ENCODE measurements around the gene RACK1. TPM values are rescaled to one million over a fixed set of nuclear protein-coding genes. Genes with fewer than 3 reads are reported as not detected.
A peak's percentile ranks its signal among the peaks of the same experiment; 100 is the strongest.

Gene RACK1
- total and polyA plus RNA-seq, 2 experiments from 2014 or later, result 2,372 to 4,798 TPM

DNA sequence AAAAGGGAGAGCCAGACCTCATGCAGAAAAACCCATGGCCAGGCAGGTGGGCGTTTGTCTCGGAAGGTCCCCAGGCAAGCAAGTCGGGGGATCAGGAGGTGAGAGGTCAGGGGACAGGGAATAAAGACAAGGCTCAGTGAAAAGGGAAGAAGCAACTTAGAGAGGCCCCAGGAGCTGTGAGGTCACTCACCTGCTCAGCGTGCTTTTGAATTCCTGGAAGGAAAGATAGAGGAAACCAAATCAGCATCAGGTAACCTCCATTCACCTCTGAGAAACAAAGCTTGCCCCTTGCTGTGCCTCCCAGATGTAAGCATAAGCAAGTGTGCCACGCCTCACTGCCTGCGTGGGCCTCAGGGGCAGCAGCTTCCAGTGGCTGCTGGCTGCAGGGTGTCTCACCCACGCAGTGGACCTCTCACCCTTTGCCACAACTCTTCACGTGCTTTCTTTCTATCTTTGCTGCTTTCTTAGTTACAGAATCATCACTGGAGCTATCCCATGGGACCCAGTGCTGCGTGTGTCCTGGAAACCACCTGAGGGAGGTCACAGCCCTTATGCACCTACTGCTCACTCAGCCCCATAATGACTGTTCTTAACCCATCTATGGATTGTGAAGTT lies 44.7 kb downstream of the RACK1 start:
- Histone ChIP-seq H3K79me2 (replicated peaks; ENCODE audit: insufficient read depth) (no peaks in the 10 kb centered on the region), H3K9me2 (ENCODE audit: insufficient read depth) (no peaks in the 10 kb centered on the region), H4K20me1 (replicated peaks; ENCODE audit: insufficient read depth) (no peaks in the 10 kb centered on the region; the same call in 1 of the 2 replicates), H3K27me3 (ENCODE audit: insufficient read depth) (peaks cover 83% of the 10 kb centered on the region), H3K36me3 (ENCODE audit: insufficient read depth) (no peaks in the 10 kb centered on the region), H3F3A (replicated peaks; ENCODE audit: low read depth) (peaks cover 10% of the 10 kb centered on the region), H3K4me1 (ENCODE audit: insufficient read depth) (peaks cover 43% of the 10 kb centered on the region), H3K4me2 (peak overlapping the region; percentile 65; the same call in 1 of the 2 replicates), H2AFZ (no peak overlapping the region), H3K27ac (ENCODE audit: low read depth) (no peak overlapping the region), H3K4me3 (no peak overlapping the region)
- DNase-seq (ENCODE audit: low spot score) (peak; percentile 58), ATAC-seq (peak; percentile 60)
- Mint-ChIP-seq H3K36me3 (ENCODE audit: low read depth) (no peaks in the 10 kb centered on the region), H3K4me3 (peak overlapping the region; percentile 22; the same call in 1 of the 3 replicates), H3K9me3 (no peaks in the 10 kb centered on the region; the same call in 2 of the 3 replicates), H3K4me1 (peaks cover 45% of the 10 kb centered on the region), H3K27ac (no peak overlapping the region), H3K27me3 (ENCODE audit: insufficient read depth, low read depth, poor library complexity) (peaks cover 59% of the 10 kb centered on the region)
- TF ChIP-seq CREB1 (CRISPR knock-in tag; IDR thresholded peaks at IDR 0.05; ENCODE audit: low read depth), result peak; percentile 37; the same call in 1 of the 2 replicates
- no peak for TF ChIP-seq EZH2 (IDR thresholded peaks at IDR 0.05; ENCODE audit: low read depth, unreplicated experiment)

GRCh38 chr5:181198106-181198685 lies 45.5 kb downstream of the RACK1 start:
- Histone ChIP-seq H2AFZ (no peak overlapping the region), H3K9me2 (ENCODE audit: insufficient read depth) (no peaks in the 10 kb centered on the region), H3K27ac (ENCODE audit: low read depth) (no peak overlapping the region), H3K4me3 (peak overlapping the region; percentile 27; the same call in 1 of the 2 replicates), H3K27me3 (ENCODE audit: insufficient read depth) (peaks cover 83% of the 10 kb centered on the region), H3F3A (replicated peaks; ENCODE audit: low read depth) (peaks cover 10% of the 10 kb centered on the region), H3K4me2 (peak overlapping the region; percentile 65; the same call in 1 of the 2 replicates), H3K36me3 (ENCODE audit: insufficient read depth) (no peaks in the 10 kb centered on the region), H3K4me1 (ENCODE audit: insufficient read depth) (peaks cover 37% of the 10 kb centered on the region), H4K20me1 (replicated peaks; ENCODE audit: insufficient read depth) (no peaks in the 10 kb centered on the region; the same call in 1 of the 2 replicates), H3K79me2 (replicated peaks; ENCODE audit: insufficient read depth) (no peaks in the 10 kb centered on the region)
- no peak for ATAC-seq
- Mint-ChIP-seq H3K36me3 (ENCODE audit: low read depth) (no peaks in the 10 kb centered on the region), H3K9me3 (no peaks in the 10 kb centered on the region; the same call in 2 of the 3 replicates), H3K27me3 (ENCODE audit: insufficient read depth, low read depth, poor library complexity) (peaks cover 51% of the 10 kb centered on the region), H3K27ac (no peak overlapping the region), H3K4me1 (peaks cover 41% of the 10 kb centered on the region), H3K4me3 (peak overlapping the region; percentile 22; the same call in 1 of the 3 replicates)
- TF ChIP-seq CREB1 (CRISPR knock-in tag; IDR thresholded peaks at IDR 0.05; ENCODE audit: low read depth) (no peak), EZH2 (IDR thresholded peaks at IDR 0.05; ENCODE audit: low read depth, unreplicated experiment) (no peak)
- DNase-seq (ENCODE audit: low spot score), result no peak

DNA sequence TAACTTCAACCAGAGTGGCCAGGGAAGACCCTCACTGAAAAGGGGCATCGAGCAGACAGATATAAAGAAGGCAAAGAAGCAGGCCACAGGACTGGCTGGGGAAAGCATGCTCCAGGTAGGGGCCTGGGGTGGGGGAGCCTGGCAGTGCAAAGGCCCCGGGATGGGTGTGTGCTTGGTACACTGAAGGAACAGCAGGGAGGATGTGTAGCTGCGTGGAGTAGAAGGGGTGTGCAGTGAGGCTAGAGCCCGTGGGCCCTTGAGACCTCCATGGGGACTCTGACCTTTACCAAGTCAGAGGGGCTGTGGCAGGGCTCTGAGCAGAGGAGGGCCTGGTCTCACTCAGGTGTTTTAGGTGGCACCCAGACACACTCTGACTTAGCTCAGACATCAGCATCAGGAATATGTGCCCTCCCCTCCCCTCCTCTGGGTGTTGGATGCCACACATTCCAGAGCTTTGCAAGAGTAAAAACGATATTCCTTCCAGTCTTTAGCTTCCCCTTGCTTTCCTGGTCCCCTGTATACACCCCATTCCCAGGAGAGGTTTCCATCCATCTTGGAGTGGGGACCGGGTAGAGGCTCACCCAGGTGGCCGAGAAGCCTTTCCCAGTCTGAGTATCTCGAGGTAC lies 46.3 kb downstream of the RACK1 start:
- peaks cover 44% of the 10 kb centered on the region for H3K4me1 Mint-ChIP-seq
- H2AFZ ChIP-seq, result no peak overlapping the region
- no peaks in the 10 kb centered on the region; the same call in 1 of the 2 replicates for H4K20me1 ChIP-seq (replicated peaks; ENCODE audit: insufficient read depth)
- peak overlapping the region; percentile 65 for H3K4me2 ChIP-seq
- H3K36me3 ChIP-seq (ENCODE audit: insufficient read depth), result no peaks in the 10 kb centered on the region
- ATAC-seq (no peak), DNase-seq (ENCODE audit: low spot score) (no peak)
- H3K4me3 ChIP-seq, result peak overlapping the region; percentile 27; the same call in 1 of the 2 replicates
- peaks cover 13% of the 10 kb centered on the region for H3F3A ChIP-seq (replicated peaks; ENCODE audit: low read depth)
- H3K36me3 Mint-ChIP-seq (ENCODE audit: low read depth), result no peaks in the 10 kb centered on the region
- no peak overlapping the region for H3K27ac Mint-ChIP-seq
- H3K27me3 Mint-ChIP-seq (ENCODE audit: insufficient read depth, low read depth, poor library complexity), result peaks cover 48% of the 10 kb centered on the region
- H3K79me2 ChIP-seq (replicated peaks; ENCODE audit: insufficient read depth), result no peaks in the 10 kb centered on the region
- no peaks in the 10 kb centered on the region for H3K9me2 ChIP-seq (ENCODE audit: insufficient read depth)
- TF ChIP-seq EZH2phosphoT487 (IDR thresholded peaks at IDR 0.05; ENCODE audit: unreplicated experiment) (no peak), NANOG (IDR thresholded peaks at IDR 0.05; ENCODE audit: borderline replicate concordance) (no peak), EZH2 (IDR thresholded peaks at IDR 0.05; ENCODE audit: low read depth, unreplicated experiment) (no peak), POLR2AphosphoS5 (IDR thresholded peaks at IDR 0.05; ENCODE audit: low read depth) (no peak)
- no peaks in the 10 kb centered on the region; the same call in 2 of the 3 replicates for H3K9me3 Mint-ChIP-seq
- H3K4me3 Mint-ChIP-seq, result peak overlapping the region; percentile 1; the same call in 1 of the 3 replicates
- peaks cover 79% of the 10 kb centered on the region for H3K27me3 ChIP-seq (ENCODE audit: insufficient read depth)
- no peak overlapping the region for H3K27ac ChIP-seq (ENCODE audit: low read depth)
- peaks cover 37% of the 10 kb centered on the region for H3K4me1 ChIP-seq (ENCODE audit: insufficient read depth)

Data from GM23338 (cell line).